HepG2 (cell line): ENCODE results near the gene HS6ST1. TPM values are rescaled to one million over a fixed set of nuclear protein-coding genes. Genes with fewer than 3 reads are reported as not detected.

Source experiments
- ATF1 ChIP-seq: IDR thresholded peaks from 2 replicates; pipeline ENCODE4 v1.6.1; 2016; ENCODE audit warnings: mild to moderate bottlenecking, control low read depth
- CC2D1A ChIP-seq: sonication (generic); formaldehyde crosslinking; IDR thresholded peaks from 2 replicates; pipeline ENCODE4 v1.8.1; 2023; ENCODE audit warnings: mild to moderate bottlenecking, missing genetic modification reagents
- CHD4 ChIP-seq: fragments of 200-600 bp; sonication (generic); IDR thresholded peaks from 2 replicates; pipeline ENCODE4 v1.7.0; 2017; ENCODE audit warnings: mild to moderate bottlenecking, low read length, borderline replicate concordance
- GABPA ChIP-seq, 2 experiments: IDR thresholded peaks; 2 replicates each; pipeline ENCODE4 v1.6.1; 2011 to 2016; ENCODE audit warnings: low read depth in 2 of 2, low read length in 1 of 2, missing biosample characterization in 1 of 2, missing genetic modification characterization in 1 of 2
- GRHL1 ChIP-seq: sonication (generic); formaldehyde crosslinking; conservative IDR thresholded peaks from 2 replicates; pipeline ENCODE4 v1.8.0; 2022; ENCODE audit warnings: missing genetic modification reagents
- JUN ChIP-seq: sonication (generic); formaldehyde crosslinking; IDR thresholded peaks from 2 replicates; pipeline ENCODE4 v1.4.0; 2020; ENCODE audit warnings: mild to moderate bottlenecking, missing genetic modification reagents
- MED8 ChIP-seq: sonication (generic); formaldehyde crosslinking; IDR thresholded peaks from 2 replicates; pipeline ENCODE4 v1.8.1; 2023; ENCODE audit warnings: mild to moderate bottlenecking, missing genetic modification reagents; ENCODE audit not compliant: insufficient replicate concordance
- TRIM22 ChIP-seq: fragments of 450-650 bp; IDR thresholded peaks from 2 replicates; pipeline ENCODE4 v1.6.1; 2017
- ZBTB40 ChIP-seq, 2 experiments: fragments of 450-650 bp in 1 of 2; sonication (generic) in 1 of 2; formaldehyde crosslinking in 1 of 2; IDR thresholded peaks; 2 replicates each; pipeline versions ENCODE4 v1.6.1 to v1.8.0; 2016 to 2022; ENCODE audit warnings: antibody characterized with exemption in 1 of 2, mild to moderate bottlenecking in 1 of 2, missing genetic modification reagents in 1 of 2
- ZFP90 ChIP-seq: sonication (generic); formaldehyde crosslinking; IDR thresholded peaks from 2 replicates; pipeline ENCODE4 v1.8.0; 2022; ENCODE audit warnings: missing genetic modification reagents, mild to moderate bottlenecking, inconsistent platforms, borderline replicate concordance
- ZKSCAN8 ChIP-seq: IDR thresholded peaks from 2 replicates; pipeline ENCODE4 v1.6.1; 2016; ENCODE audit warnings: borderline replicate concordance, missing genetic modification reagents, missing compliant biosample characterization
- ZNF276 ChIP-seq: sonication (generic); formaldehyde crosslinking; IDR thresholded peaks from 2 replicates; pipeline ENCODE4 v1.4.0; 2020; ENCODE audit warnings: mild to moderate bottlenecking, low read depth, missing genetic modification reagents
- ZNF337 ChIP-seq: sonication (generic); formaldehyde crosslinking; IDR thresholded peaks from 2 replicates; pipeline ENCODE4 v1.5.1; 2020; ENCODE audit warnings: missing genetic modification reagents, low read depth, mild to moderate bottlenecking, borderline replicate concordance
- polyA plus RNA-seq, 8 experiments: library from polyadenylated mRNA; depleted of rRNA in 3 of 8; stranded (reverse) in 7 of 8; unstranded in 1 of 8; fragments of >200 nt; fragmentation: Illumina TruSeq in 4 of 8; extraction: Trizol in 4 of 8; gene quantifications; 2 replicates each; pipeline versions ENCODE4 v1.2.1 to v1.2.3, GENCODE V29; 2011 to 2016; ENCODE audit warnings: low read depth in 4 of 8, missing spikeins in 1 of 8, mixed read lengths in 1 of 8; ENCODE audit not compliant: insufficient read depth in 1 of 8
- total RNA-seq, 5 experiments: library from RNA; depleted of rRNA; stranded (reverse); fragments of >200 nt; fragmentation: Illumina TruSeq; extraction: Trizol; gene quantifications; 2 replicates each; pipeline ENCODE4 v1.2.3, GENCODE V29; 2016; ENCODE audit warnings: low read depth in 1 of 5

Gene HS6ST1
- total and polyA plus RNA-seq, 2 of the 13 experiments (the other 11 are each of a cell fraction or from before 2014, with no cell fraction given): 34.5 to 84.6 TPM

GRCh38 chr2:128304715-128305554, 13.7 kb downstream of the HS6ST1 start (continued):
- no peak for TF ChIP-seq GRHL1
- TF ChIP-seq ZBTB40 (IDR thresholded peaks at IDR 0.05): no peak
- no peak for TF ChIP-seq ZBTB40 (CRISPR knock-in tag; IDR thresholded peaks at IDR 0.05)
- TF ChIP-seq CC2D1A (CRISPR knock-in tag): 0 out of 2 replicates have a peak, but pooled peaks have one; percentile 62
- no peak for TF ChIP-seq ZNF276
- TF ChIP-seq ATF1 (CRISPR knock-in tag): no peak
- no peak for TF ChIP-seq ZKSCAN8 (CRISPR knock-in tag)
- TF ChIP-seq JUN (CRISPR knock-in tag): 0 out of 2 replicates have a peak, but pooled peaks have one; percentile 33
- no peak for TF ChIP-seq TRIM22
- TF ChIP-seq ZNF337 (CRISPR knock-in tag): no peak
- no peak for TF ChIP-seq GABPA (IDR thresholded peaks at IDR 0.05; ENCODE audit: low read depth, low read length)
- no peak for TF ChIP-seq GABPA (CRISPR knock-in tag; IDR thresholded peaks at IDR 0.05; ENCODE audit: low read depth)
- TF ChIP-seq MED8 (CRISPR knock-in tag): peak; percentile 50
- TF ChIP-seq CHD4: no peak
- TF ChIP-seq ZFP90 (CRISPR knock-in tag): no peak
